KBM-7 (cell line): ENCODE data around the gene PLXNA2.

Source experiments
- DNase-seq: peaks from one replicate; pipeline ENCODE4 v3.0.0-alpha.2; 2015
- in situ Hi-C: fragments of 300-500 bp; cut with MboI; formaldehyde crosslinking; loops from 2 replicates; pipeline ENCODE4 v1.14.3; 2020; ENCODE audit warnings: low sequenced_read_pairs, low pct_unique_long_range_greater_than_20kb, mixed read lengths

Gene PLXNA2

DNA sequence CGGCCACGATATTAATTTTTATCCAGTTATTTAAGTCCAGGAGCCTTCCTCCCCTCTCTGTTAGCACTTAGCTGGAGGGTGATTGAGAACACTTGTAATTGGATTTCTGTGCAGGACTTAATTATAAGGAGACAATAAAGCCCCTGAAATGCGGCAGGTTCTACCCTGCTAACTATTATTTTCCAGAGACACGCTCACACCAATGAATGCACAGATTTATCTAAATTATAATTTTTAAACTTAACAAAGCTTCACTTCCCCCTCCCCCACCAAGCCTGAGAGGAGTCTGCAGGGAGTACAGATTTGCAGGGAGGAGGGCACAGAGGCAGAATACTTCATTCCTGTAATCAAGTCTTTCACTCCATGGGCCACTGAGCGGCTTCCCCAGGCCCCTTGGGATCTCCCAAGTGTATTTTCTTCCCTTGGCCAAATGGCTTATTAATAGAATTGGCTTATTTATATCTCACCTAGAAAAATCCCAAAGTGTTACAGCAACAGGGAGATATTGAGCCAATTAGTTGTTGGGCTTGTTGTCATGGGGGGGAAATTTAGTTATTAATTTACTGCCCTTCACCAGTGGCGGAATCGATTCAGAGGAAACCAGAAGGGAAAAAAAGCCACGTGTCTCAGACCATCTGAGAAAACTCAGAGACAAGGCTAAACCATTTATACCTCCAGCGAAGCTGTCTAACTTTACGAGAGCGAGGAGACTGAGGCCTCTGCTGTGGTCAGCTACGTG is 234.3 kb downstream of the PLXNA2 start:
- in situ Hi-C loops = no loop called here
- no peak for DNase-seq

DNA sequence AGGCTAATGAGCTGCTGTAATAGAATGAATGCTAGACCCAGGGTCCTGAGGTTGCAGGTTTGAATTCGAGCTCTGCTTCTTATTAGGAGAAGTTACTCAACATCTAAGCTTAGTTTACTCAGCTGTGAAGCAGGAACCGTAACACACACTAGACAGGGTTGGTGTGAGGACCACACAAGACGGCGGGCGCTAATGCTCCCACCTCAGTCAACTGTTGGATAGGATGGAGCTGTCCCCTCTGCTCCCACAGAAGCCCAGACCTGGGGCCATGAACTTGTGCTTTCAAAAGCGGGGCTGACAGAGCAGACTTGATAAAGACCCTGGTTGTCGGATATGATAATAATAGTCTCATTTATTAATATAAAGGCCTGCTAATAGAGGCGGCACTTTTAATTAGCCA is 234.9 kb downstream of the PLXNA2 start:
- in situ Hi-C loops = no loop called here
- DNase-seq = no peak

DNA sequence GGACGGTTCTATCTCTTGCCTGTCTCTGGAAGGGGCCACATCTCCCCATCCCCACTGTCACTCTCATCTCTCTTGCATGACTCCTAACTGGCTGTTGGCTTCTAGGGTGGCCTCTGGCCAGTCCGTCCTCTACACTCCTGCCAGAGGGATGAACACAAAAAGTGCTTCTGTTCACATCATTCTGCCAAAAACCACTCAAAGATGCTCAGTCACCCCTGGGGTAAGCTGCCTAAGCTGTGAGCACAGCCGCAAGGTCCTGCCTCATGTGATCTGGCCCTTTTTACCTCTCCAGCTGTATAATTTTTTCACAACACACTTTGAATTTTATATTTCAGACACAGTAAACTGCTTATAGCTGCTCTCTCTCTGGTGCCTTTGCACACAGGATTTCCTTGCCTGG is 235.7 kb downstream of the PLXNA2 start:
- in situ Hi-C loops = no loop called here
- no peak for DNase-seq

DNA sequence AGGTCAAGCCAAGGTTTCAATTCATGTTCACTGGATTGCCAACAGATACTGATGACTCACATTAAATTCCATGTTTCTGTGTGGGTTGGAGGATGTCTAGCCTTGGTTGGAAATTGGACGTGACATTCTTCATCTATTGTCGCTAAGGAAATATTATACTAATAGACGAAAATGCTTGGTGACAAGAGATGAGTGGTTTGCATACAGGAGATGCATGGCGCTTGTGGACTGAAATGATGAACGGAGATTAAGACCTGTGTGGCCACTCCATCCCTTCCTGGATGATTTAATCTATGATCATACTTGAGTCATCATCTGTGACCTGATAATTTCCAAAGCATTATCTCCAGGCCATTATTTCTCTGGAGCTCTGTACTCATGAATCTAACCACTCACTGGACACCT is 236.2 kb downstream of the PLXNA2 start:
- in situ Hi-C loops = no loop called here
- no peak for DNase-seq

DNA sequence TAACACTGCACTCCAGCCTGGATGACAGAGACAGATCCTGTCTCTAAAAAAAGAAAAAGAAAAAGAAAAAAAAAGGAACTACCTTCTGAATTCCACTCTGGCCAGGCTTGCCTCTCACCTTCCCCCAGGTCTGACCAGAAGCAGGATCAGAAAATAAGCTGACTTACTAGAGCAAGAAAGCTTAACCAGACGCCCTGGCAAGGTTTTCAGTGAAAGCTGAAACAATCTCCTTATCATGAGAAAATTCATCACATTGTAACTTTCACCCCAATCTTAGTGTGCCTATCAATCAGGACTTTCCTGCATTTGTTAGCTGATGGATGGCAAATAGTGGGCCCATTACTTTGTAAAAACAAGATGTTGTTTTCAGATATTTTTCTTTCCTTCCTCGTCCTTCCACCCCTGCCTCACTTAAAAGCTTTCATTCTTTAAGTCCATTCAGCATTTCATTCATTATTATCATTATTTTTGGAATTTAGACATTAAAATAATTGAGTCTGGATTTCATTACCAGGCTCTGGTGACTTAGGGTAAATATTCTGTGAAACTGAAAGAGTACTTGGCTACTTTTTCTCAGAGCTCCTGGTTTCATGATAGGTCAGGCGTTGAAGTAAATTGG is 236.8 kb downstream of the PLXNA2 start:
- in situ Hi-C loops = no loop called here
- DNase-seq = no peak

DNA sequence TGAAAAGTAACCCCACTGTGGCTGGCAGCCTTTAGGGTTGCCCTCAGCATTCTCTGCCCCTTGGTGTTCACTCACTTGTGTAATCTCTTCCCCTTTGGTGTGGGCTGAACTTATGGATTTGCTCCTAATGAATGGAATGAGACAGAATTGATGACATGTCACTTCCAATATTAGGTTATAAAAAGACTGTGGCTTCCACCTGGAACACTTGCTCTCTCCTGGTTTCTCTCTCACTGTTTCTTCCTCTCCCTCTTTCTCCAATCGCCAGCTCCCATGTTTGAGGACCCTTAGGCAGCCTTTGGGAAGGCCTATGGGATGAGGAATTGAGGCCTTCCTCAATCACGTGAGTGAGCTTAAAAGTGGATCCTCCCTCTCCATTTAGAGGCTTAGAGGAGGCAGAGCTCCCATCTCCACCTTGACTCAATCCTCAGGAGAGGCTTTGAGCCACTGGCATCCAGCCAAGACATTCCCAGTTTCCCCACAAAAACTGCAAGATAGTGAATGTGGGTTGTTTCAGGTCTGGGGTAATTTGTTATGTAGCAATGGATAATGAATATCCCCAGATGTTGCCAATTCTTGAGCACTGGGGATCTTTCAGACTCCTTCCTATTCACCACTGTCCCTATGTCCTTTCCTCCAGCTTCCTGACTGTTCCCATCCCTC is 237.8 kb downstream of the PLXNA2 start:
- in situ Hi-C loops = no loop called here

DNA sequence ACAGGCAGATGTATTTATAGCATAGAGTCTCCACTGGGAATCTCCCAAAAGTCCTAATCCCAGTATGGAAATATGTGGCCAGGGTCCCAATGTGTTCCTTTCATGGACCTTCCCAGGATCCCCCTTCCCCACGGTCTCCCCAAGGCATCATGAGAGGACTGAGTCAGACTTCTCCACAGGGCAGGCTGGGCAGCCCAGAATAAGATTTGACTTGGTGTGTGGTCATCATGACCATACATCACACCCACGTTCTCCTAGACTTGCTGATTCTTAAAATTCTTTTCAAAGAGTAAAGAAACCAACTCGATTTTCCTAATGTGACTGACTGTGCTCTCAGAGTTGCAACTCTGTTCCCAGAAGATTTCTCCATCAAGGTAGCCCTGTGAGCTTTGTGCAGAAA is 239.3 kb downstream of the PLXNA2 start:
- in situ Hi-C loops = no loop called here
- no peak for DNase-seq

More for the DNA sequence above, 237.8 kb downstream of the PLXNA2 start:
- DNase-seq = no peak

DNA sequence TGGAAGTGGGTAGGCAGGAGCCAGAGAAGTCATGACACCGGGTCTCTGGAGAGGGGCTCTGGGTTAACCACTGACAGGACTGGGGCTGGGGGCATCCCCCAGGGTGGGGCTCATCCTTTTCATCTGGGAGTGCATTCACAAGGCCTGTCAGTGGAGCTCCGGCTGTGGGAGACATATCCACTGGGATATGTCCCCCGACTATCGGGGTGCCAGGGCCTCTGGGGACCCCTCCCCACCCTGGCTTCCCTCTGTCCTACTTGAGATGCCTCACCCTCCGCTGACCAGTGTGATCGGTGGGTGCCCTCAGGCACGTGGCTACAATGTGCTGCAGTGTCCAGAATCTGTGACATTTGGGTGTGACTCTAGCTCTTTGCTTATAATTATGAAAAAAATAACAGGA is 240.9 kb downstream of the PLXNA2 start:
- DNase-seq = no peak

DNA sequence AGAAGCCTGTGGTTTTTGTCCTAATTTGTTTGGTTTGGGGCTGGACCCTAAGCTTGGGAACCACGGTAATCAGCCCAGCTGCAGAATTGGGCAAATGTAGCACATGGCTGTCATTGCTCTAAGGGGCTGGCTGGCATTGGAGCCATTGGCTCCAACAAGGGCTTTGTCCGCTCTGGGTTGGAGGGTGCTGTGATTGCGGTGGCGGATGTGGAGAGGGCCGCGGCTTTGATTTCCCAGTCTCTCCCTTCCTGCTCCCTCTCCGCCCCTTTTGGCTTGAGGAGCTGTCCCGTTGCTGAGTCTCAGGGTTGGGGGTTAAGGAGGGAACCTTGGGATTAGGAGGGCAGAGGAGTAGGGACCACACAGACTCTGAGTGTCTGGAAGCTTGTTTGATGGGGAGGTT is 241.5 kb downstream of the PLXNA2 start:
- in situ Hi-C loops = no loop called here
- DNase-seq = no peak

More for the DNA sequence above, 240.9 kb downstream of the PLXNA2 start:
- in situ Hi-C loops = no loop called here

DNA sequence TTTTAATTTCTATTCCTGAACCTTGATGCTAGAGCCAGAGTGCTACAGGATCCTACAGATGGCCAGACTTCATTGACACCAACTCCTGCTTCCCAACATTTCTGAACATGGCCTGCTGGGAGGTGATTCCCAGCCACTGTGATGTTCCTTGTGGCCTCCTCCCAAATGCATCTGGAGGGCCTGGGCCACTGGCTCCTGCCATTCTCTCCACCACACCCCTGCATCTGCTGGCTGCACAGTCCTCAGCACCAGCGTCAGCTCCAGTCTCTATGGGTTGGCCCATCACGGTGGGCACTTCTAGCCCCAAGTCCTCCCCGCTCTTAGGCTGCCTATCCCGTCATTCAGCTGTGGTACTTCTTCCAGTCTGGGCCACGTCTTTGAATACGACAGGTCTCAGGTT is 242.1 kb downstream of the PLXNA2 start:
- in situ Hi-C loops = no loop called here
- no peak for DNase-seq

DNA sequence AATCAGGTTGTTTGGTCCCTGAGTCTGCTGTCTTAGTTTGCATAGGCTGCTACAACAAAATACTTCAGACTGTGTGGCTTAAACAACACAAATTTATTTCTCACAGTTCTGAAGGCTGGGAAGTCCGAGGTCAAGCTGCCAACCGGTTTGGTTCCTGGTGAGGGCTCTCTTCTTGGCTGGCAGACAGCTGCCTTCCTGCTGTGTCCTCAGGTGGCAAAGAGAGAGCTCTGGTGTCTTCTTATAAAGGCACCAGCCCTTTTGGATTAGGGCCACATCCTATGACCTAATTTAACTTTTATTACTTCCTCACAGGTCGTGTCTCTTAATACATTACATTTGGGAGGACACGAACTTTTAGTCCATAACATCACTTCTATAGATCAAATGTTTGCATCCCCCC is 243.7 kb downstream of the PLXNA2 start:
- in situ Hi-C loops = no loop called here
- no peak for DNase-seq

DNA sequence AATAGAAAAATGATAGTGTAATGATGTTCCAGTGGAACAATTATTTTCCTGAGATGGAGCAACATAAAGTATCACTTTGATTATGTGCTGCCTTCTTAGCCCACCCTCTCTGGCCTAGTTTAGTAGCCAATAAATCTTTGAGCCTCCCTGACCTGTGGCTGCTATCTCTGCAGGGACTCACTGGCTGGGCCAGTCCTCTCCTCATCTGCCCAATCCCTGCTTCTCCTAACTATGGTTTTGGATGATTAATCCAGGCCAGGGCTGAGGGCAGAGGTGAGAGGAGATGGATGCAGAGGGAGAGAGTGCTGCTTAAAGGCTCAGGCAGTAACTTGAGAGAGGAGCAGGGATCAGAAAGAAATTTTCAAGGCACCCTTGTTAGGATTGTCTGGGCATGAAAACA is 244.2 kb downstream of the PLXNA2 start:
- in situ Hi-C loops = no loop called here
- no peak for DNase-seq

DNA sequence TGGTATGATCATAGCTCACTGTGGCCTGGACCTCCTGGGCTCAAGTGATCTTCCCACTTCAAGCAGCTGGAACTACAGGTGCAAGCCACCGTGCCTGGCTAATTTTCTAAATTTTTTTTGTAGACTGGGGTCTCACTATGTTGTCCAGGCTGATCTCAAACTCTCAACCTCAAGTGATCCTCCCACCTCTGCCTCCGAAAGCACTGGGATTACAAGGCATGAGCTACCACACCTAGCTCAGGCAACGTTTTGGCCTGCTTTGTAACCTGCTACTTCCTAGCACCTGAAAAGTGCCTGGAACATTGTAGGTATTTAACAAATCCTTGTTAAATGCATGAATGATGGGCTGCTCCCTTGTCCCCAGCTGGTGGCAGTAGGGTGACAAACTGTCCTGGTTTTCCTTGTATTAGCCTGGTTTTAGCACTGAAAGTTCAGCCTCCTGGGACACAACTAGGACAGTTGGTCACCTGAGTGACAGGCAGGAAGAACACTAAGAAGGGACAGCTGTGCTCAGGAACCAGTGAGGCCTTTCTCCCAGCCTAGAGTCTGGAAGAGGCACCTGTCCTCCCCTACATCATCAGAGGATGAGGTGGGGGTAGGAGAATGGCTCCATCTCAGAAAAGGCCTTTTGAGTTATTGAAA is 244.8 kb downstream of the PLXNA2 start:
- DNase-seq = no peak
- in situ Hi-C loops = no loop called here

DNA sequence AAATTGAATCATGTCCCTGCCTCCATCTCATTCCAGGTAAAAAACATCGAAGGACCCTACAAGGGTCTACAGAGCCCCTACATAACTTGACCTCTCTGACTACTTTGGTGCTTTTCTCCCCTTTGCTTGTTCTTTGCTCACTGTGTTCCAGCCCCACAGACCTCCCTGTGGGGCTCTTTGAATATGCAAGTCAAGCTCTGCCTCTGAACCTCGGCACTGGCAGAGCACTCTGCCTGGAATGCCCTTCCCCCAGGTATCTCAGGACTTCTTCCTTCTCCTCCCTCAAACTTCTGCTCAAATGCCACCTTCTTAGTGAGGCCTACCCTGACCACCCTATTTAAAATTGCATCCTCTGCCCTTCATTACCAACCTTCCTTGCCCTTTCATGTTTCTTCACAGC is 245.5 kb downstream of the PLXNA2 start:
- no peak for DNase-seq
- in situ Hi-C loops = no loop called here

DNA sequence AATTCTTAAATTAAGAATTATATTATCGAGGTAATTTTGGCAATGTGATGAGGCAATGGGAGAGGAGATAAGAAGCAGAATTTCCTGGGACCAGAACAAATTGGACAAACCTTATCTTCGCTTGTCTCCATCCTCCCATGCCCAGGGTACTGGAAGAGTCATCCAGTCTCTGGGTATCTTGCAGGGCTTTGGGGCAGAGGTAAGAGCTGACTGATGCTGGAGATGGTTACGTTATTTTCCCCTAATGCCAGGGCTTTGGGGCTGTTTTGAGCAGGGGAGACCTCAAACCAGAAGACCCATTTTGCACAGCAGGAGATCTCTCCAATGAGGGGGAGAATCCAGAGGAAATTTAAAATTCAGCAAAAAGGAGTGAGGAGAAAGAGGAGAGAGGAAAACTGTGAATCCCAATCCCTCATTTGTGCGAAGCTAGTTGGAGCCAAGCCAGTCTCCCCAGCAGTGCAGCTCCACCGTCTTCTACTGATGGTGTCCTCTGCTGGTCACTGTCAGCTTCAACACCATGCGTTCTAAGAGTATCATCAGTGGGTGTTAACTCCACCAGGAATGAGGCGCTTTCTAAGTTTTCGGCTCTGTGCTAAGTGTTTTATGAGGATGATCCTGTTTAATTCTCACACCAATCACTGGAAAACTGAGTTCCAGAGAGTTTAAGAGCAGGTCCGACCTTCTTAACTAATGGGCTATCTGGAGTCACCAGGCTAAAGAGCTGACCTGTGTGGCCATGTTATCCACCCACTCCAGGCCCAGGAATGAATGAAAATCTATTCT is 246.5 kb downstream of the PLXNA2 start:
- DNase-seq = peak; percentile 64
- in situ Hi-C loops = no loop called here

DNA sequence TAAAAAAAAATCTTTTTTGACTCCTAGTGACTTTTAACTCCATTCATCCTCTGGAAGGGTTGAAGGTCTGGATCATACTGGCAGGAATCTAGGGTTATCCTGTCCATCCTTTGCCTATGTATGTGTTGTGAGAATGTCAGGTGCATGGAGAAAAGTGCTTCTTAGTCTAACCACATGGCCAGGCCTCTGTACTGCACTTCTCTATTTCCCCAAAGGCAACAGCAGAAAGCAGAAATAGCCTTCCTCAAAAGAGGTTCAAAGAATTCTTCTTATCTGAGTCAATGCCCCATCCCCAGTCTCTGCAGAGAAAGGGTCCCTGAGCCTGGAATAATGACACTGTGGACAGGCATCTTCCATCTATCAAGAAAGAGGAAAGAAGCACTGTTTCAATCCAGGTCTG is 247.5 kb downstream of the PLXNA2 start:
- in situ Hi-C loops = no loop called here
- peak; percentile 21 for DNase-seq

DNA sequence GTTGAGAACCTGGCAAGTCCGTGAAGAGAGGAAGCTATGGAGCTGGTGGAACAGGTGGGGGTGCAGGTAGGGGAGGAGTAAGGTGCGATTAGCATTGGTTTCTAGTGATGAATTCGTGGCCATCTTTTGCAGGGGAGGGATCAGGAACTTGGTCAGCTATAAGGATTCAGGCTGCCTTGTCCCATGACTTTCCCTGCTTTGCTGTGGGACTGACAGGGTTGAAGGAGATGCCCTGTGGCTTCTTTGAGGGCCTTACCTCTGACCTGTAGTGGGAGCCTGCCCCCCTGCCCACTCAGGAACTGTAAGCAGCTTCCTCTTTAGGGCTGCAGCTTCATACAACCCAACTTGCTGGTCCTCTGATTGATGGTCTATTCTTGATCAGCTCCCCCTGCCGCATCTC is 248.6 kb downstream of the PLXNA2 start:
- no peak for DNase-seq
- in situ Hi-C loops = no loop called here

DNA sequence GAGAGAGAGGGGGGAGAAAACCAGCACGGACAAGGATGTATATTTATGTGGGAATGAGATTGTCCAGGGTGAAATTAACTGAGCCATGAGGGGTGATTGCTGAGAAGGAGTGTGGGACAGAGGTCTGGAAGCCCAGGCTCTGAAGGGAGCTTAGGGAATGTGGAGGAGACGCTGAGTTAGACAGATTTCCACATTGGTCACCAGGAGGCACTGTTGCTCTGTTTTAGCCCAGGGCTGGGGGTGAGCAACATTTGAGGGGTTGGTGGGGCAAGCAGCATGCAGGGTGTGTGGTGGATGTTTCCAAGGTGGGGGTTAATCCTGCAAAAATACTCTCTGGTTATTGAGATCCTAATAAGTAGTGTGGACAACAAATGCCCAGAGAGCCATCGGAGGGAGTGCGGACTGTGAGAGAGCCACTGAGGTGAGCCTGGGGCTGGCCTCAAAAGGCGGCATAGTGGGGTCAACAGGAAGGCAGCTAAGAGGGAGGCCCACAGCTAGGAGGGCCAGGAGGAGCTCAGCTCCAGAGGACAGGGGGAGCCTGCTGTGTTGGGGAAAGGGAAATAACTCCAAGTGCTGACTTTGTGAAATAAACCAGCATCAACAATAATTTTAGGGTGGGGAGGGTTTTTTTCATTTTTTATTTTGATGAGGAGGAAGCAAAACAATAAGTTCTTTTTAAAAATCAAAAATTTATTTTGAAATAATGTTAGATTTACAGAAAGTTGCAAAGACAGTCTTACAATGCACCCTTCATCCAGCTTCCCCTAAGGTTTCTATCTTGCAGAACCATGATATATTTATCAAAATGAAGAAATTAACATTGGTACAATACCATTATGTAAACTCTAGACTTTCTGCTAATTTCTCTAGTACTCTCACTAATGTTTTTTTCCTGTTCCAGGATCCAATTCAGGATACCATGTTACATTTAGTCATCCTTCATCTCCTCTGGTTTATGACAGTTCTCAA is 250.4 kb downstream of the PLXNA2 start:
- DNase-seq = peak; percentile 13
- in situ Hi-C loops = no loop called here
